NCI-H446 treated with DMSO at 0.1 percent for 48 hours (cell line): ENCODE data around the gene ARMC9.
A peak's percentile ranks its signal among the peaks of the same experiment; 100 is the strongest.

Experiments
- DNase-seq: peaks from one replicate; lab custom pipeline; 2025; lab: John Stamatoyannopoulos, UW

ARMC9 gene

DNA sequence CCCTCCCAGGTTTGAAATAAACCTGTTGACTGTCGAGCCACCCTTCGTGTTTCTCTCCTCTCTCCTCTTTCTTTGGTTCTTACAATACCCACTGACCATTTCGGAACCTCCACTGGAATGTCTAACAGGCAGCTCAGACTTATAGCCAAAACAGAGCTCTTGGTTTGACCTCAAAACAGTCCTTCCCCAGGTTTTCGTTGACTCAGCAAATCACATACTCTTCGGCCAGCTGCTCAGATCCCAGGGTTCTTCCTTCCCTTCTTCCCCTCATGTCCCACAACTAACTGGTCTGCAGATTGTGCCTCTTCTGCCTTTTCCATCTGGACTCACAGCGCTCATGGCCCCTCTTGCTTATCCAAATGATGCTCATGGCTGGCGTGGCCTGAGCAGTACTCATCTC, 4.7 kb downstream of the ARMC9 start:
- DNase-seq, result no peak

DNA sequence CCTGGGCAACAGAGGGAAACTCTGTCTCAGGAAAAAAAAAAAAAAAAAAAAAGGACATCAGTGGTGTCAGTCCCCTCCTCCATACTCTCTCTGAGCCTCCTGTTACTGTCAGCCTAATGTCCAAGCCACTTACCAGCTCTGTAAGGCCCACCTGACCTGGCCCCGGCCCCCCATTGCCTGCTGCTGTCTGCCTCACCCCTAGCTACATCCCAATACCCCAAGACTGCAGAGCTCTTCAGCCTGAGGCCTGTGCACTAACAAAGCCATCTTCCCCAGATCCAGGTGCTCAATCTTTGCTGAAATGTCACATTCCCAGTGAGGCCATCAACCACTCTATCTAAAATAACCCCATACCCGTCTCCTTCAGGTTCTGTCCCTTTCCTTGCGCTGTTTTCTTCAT, 5.7 kb downstream of the ARMC9 start:
- DNase-seq, result no peak

DNA sequence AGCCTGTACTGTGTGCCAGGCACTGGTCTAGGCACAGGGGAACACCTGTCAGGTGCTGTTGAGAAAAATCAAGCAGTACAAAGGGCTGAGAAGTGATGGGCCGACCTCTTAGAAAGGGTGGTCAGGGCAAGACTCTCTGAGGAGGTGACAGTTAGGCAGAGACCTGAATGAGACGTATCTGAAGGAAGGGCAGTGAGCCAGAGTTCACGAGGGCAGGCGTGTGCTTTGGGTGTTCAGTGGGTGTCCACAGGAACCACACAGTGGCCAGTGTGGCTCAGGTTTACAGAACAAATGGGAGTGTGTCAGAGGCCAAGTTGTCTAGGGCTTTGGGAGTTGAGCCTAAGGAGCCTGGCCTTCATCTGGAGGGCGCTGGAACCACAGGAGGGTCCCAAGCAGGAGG, 6.2 kb downstream of the ARMC9 start:
- DNase-seq, result no peak

DNA sequence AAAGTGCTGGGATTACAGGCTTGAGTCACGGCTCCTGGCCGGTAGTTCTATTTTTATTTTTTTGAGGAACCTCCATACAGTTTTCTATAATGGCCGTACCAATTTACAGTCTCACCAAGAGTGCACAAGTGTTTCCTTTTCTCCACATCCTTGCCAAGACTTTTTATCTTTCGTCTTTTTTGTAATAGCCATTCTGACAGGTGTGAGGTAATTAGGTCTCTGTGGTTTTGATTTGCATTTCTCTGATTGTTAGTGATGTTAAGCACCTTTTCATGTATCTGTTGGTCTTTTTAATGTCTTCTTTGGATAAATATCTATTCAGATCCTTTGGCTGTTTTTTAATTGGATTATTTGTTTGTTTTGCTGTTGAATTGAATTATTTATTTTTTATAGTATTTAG, 9.3 kb downstream of the ARMC9 start:
- no peak for DNase-seq

DNA sequence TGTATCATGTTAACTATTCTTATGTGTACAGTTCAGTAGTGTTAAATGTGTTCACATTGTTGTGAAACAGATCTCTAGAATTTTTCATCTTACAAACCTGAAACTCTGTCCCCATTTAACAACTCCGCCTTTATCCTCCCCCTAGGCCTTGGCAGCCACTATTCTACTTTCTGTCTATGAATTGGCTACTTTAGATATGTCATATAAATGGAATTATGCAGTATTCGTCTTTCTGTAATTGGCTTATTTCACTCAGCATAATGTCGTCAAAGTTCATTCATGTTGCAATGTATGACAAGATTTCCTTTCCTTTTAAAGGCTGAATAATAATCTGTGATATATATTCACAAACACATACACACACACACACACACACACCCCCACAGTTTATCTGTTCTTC, 12.4 kb downstream of the ARMC9 start:
- DNase-seq, result no peak

DNA sequence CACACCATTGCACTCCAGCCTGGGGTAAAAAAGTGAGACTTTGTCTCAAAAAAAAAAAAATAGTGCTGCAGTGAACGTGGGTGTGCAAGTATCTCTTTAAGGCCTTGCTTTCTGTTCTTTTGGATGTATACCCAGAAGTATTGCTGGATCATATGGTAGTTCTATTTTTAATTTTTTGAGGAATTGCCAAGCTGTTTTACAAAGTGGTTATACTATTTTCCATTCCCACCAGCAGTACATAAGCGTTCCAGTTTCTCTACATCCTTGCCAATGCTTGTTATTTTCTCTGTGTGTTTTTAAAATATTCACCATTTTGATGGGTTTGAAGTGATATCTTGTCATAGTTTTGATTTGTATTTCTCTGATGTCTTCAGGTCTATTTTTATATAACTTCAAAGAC, 13.1 kb downstream of the ARMC9 start:
- no peak for DNase-seq

DNA sequence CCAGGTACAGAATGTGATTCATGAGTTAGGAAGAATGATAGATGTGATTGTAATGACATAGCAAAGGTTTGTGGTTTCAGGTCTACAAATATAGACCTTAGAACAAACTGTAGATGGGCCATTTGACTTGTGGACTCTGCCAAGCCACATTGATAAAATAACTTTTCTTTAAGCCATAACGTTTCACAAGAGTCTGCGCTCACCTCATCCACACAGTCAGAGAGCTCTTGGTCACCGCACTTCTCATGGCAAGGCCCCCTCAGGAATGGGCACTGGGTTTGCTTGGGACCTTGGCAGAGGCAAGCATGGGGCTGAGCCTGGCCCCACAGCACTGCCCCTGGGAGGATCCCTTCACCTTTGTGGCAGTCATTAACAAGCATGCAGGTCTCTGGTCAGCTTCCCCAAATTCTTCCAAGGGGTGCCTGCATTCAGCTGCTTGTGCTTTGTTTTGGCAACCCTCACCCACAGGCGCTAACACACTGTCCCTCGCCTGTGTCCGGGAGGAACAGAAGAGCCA, 14.0 kb downstream of the ARMC9 start:
- no peak for DNase-seq

DNA sequence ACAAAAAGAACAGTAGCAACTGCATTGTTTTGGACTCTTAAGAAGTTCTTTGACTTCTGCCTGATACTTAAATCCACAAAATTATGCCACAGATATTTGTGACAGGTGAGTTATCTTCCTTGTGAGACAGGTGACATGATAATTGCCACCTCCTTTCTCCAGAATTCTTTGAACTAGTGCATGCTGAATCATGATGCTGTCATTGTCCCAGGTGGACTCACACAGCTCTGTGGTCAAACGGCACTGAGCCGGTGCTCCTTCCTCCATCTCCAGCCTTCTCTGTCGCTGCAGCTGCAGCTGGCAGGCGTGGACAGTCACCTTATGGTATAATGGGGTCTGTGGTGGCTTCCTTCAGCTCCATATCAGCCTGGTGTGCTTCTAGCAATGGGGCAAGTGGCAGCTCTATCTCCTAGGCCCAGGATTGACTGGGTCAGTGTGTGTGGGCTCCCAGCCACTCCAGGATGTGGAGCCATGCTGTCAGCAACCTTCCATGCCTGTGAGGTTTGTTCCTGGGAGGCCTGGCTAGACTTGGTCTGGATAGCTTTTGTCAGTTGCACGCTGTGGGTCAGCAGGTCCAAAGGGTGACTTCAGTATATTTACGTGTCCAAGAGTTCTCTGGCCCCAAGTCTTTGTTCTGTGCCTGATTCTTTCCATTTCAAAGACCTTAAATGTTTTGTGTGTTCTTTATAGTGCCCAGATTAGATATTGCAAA, 15.7 kb downstream of the ARMC9 start:
- no peak for DNase-seq

DNA sequence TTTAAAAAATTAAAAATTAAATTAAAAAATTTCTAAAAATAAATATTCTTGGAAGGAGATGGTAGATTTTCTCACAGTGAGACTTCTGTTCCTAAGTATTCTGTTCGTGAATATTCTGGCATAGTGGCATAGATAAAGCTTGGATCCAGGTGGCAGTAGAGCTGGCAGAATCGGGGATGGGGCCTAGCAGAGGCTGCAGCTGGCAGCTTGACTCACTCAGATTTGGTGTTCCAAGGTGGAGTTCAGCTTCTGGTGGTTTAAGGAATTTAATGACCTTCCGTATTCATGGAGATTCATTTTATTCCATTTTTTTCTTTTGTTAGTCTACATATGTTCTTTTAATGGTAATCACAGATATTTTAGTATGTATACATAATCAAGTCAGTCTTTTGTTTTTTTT, 19.9 kb downstream of the ARMC9 start:
- no peak for DNase-seq

DNA sequence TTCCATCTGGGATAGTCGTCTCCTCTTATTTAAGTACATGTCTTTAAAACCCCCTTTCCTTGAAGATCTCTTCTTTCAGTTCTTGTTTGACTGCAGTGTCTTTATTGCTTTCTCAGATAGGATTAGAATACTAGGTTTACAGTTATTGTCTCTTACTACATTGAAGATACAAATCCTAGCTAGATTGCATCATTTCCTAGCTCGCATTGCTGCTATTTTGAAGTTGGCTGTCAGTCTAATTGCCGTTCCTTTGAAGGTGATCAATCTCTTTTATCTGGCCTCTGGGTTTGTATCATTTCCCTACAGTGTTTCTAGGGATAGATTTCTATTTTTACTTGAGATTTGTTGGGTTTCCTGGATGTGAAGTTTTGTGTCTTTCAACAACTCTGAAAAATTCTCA, 20.9 kb downstream of the ARMC9 start:
- no peak for DNase-seq

DNA sequence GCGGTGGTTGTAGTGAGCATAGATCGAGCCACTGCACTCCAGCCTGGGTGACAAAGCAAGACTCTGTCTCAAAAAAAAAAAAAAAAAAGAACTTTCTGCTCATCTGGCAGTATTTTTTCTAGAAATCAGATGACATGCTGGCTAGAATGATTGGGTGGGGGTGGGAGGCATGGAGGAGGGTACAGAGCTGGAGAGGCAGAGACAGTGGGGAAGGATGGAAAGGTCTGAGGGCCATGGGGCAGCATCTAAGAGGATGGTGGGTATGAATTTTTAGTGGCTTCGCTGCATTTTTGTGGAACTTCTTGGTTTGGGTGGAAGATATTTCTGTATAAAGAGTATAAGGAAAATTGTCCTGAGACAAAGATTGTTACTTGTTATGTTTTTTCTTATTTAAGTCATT, 23.3 kb downstream of the ARMC9 start:
- no peak for DNase-seq

DNA sequence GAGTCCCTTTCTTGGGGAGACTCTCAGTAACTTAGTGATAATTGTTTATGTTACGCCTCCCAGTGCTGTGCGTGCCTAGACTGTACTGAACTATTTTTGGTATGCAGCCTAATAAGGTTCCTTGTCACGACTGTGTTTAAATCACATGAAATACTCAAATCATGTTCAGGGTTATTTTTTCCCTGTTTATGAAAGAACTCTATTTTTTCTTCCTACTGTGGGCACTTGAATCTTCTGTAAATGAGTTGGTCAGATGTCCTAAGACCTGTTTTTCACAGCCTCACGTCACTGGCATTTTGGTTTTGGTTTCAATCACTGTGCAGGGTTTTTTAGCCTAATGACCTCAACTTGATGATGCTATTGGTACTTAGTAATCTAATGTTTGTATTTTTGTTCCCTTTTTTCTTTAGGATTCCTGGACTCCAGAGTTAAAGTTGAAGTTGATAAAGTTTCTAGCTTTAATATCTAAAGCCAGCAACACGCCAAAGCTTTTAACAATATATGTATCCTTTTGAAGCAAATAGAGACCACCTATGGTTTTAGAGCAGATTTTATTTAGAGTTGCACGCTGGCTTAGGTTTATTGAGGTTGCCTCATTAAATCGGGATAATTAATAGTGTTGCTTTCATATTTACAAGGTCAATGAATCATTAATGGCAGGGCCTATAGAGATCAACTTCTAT, 24.0 kb downstream of the ARMC9 start:
- DNase-seq, result no peak

DNA sequence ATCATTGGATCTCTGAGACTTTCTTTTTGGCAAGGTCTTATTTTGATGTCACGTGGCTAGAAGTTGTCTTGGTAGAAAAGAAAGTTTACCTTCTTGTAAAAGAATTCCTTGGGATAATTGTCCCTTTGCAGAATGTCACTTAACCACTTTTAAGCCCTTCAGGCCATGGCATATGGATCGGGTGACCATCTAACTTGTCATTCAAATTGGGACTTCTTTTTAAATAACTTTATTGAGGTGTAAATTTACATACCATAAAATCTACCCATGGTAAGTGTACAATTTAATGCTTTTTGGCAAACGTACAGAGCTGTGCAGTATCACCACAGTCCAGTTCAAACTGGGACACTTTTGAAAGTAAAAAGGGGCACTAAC, 24.6 kb downstream of the ARMC9 start:
- DNase-seq, result no peak

DNA sequence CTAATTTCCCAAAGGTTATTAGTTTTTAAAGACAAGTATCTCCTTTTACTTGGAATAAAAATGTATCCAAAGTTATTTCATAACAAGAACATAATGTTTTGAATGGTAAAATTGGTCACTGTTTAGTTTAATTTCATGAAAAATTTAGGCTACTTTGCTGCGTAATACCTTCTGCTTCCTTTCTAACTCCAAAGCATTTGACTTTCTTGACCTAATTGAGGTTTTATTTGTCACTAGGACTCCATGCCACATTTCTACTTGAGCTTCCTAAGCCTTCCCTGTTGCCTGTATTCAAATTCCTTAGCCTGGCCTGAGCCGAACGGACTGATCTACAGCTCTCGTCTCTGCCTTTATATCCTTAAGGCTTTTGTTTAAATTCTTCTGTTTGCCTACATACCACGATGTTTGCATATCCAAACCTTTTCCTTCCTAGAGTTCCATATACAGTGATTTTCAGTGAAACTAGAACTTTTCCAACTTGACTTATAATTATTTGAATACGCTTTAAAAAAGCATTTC, 25.1 kb downstream of the ARMC9 start:
- no peak for DNase-seq

DNA sequence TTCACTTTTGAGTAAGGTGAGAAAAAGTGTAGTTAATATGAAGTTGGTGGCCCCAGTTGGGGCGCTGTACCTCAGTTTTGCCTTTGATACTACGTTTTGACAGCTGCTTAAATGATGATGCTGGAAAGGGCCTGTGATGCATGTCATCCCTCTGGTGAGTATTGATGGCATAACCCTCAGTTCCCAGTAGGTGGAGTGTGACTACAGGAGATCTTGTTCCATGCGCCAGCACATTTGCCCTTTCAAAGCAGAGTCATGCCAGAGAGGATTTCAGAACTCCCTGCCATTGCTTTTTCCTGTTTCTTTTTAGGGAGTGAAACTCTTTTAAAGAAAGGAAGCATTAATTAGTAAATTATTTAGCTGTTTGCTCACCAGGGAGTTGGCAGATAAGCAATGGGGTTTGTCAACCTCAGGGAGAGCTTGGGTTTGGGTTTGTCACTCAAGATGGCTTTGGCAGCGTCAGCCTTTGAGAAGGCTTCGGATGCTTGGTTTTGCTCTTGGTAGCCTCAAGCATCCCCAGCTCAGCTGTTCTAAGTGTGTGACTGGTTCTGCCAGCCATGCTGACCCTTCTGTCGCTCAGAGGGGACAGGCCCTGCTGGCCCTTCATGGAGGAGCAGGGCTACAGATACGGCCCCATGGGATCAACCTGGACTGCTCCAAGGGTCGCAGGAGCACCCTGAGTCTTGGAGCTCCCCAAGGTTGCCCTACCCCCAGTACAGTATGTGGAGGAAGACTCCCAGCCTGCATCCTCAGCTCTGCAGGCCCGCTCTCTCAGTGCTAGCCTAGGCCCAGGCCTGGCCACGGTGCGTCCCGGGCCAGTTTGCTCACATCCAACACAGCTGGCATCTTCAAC, 29.1 kb downstream of the ARMC9 start:
- peak; percentile 12 for DNase-seq

DNA sequence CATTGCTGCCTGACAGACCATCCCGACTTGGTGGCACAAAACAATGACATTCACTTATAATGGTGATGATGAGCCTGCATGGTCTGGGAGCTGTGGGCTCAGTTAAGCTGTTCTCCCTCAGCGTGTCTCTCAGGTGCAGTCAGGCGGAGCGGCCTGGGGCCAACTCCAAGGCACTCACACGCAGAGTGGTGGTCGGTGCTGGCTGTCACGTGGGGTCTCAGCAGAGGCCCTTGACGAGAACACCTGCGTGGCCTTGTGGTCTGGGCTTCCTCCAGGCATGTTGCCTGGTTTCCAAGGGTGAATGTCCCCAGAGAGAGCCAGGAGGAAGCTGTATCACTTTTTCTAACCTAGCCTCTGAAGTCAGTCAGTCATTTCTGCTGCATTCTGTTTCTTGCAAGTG, 29.8 kb downstream of the ARMC9 start:
- no peak for DNase-seq

DNA sequence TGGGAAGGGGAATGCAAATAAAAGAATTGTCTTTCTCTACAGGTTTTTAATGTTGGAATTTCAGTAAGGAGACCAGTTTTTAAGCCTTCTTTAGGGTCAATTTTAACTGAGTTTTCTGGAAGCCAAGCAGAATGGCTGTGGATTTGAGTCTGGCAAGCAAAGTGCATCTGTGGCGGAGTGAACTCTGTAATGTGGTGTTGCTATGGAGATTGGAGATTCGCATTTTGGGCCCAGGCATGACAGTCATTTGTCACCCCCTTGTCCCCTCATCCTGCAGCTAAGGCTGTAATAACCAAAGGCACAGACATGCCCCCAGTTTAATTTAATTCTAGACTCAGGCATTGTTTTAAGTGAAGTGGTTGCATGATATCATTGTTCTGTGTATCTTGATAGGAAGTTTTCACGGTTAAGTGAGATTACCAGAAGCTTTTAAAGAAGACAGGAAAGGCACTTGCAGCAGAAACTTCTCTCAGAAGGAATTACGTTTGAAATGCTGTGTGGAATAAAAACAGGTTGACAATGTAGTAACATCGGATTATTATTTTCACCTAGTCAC, 30.6 kb downstream of the ARMC9 start:
- no peak for DNase-seq

DNA sequence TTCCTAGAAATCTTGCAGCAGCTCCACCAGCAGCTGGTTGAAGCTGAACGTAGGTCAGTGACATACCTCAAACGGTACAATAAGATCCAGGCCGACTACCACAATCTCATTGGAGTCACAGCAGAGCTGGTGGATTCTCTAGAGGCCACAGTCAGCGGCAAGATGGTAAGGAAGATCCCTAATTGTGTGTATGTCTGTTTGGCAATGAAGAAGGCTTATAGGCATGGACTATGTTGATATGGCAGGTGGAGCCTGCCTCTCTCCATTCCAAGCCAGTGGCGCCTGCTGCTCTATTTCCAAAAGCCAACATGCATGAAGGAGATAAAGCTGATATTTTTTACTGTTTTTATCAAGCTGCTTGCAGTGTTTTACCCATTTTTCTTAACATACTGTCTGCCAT, 36.8 kb downstream of the ARMC9 start:
- no peak for DNase-seq

DNA sequence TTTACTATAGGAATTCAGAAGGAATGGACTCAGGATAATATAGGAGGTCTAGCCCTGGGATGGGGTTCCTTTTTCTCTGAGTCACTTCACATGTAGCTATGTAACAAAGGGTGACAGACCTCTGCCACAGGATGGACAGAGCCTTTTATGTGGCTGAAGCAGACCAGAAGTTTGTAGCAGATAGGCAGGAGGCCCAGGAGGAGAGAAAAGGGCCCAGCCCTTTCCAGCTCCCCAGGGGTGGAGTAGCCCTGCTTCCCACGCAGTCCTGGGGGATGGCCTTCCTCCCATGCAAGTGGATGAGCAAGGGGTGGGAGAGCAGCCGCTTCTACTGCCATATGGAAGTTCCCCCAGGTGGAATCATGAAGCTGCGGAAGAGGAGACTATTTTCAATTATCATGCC, 40.3 kb downstream of the ARMC9 start:
- no peak for DNase-seq

DNA sequence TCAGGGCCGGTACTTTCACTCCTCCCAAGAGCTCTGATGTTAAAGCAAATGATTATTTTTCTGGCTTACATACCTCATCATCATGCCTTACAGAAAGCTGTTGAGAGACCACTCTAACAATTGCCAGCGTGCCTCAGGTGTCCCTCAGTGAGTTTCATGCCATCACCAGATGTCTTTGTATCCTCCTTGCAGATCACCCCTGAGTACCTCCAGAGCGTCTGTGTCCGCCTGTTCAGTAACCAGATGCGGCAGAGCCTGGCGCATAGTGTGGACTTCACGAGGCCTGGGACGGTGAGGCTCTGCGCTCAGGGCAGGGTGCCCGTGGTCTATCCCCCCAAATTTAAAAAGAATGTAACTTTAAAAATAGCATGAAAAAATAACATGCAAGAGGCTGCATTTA, 41.3 kb downstream of the ARMC9 start:
- no peak for DNase-seq

DNA sequence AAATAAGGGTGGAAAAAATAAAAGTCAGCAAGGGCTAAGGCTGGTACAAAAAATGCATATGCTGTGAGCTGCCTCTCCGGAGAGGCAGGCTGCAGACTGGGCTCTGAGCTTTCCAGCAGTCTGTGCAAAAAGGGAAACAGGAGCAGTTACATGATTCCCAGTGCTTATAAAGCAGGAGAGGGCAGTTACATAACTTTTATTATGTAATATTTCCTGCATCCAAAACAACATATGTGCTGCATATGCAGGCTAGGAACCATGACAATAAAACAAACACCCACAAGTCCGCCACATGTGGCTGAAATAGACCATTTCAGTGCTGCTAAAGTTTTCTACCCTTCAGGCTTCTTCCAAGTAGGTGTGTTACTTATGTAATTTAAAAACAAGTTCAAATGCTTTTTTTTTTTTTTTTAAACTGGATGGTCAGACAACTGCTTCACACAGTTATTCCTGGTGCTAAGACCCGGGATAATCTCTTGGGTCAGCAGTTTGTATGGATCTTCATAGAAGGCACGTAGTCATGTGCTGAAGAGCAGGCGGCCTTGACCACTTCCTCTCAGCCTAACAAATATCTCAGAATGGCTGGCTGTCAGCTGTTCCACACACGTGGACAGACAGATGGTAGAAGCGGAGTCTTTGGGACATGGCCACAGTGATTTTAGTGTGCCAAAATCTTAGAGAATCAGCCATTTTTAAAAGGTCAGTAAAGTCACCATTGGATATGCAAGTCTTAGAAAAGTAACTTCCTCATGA, 43.5 kb downstream of the ARMC9 start:
- no peak for DNase-seq

DNA sequence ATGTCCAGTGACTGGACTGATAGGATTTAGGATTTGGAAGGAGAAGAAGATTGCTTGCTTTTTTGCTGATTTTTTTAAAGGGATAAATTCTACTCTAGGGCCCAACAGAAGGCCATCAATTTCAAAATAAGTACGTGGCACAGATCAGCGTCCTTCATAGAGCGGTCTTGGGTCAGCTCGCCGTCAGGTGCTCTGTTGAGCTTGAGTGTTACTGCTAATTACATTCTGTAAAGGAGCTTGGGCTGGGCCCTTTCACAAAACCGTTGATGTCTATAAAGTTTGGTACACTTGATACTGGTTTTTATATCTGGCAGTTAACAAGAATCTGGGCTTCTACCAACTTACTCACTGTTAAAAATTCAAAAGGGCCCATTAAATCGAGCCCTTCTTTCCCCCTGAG, 45.4 kb downstream of the ARMC9 start:
- no peak for DNase-seq
